ENCODE results near the gene FAM20A. TPM values are rescaled to one million over a fixed set of nuclear protein-coding genes. Genes with fewer than 3 reads are reported as not detected.

The FAM20A gene
- total RNA-seq (2022; extraction: Qiagen RNA extraction; ENCODE audit: low read depth): 0.07 TPM in 2 of 5 replicates, not detected in the others

GRCh38 chr17:68600931-68601564 lies at the start of gene FAM20A:
Gene FAM20A, minus strand, starts transcription at chr17:68601367. Its CDS starts 701 bp downstream, at chr17:68600666.

DNA sequence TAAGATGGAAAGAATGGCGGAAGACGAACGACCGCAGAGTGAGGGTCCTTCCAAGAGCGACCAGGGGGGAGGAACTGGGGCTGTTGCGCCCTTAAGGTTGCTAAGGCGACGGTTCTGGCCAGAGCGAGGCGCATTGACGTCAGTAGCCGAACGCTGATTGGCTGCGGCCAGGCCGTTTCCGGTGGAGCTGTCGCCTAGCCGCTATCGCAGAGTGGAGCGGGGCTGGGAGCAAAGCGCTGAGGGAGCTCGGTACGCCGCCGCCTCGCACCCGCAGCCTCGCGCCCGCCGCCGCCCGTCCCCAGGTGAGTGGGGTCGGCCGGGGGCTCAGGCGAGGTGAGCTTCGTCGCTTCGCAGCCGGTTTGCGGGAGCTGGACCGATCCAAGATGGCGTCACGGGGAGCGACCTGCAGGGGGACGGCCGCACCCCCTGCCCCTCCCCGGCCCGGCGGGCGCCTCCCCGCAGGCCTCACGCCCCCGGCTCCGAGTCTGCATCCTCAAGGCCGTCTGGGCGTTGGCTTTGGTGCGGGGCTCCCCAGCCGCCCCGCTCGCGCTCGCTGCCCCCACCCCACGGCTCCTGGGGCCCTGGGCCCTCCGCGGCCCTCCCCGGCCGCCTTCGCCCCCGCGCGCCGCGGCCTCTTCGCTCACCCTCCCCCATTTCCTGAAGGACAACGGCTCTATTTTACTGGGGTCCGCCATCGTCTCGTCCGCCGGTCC lies 88.8 kb downstream of the FAM20A start, which contains the start of gene PRKAR1A:
Gene PRKAR1A, plus strand, starts transcription at position 184 of the 713 bp plus-strand sequence. CDS start 2,970 bp downstream, outside the sequence.

Other genes starting within 250 kb of the FAM20A start
- gene WIPI1, start 143.9 kb downstream of the FAM20A start, total RNA-seq (2022; extraction: Qiagen RNA extraction; ENCODE audit: low read depth): 10.3 to 14.8 TPM (median 11.8 TPM) in 5 replicates
- gene PRKAR1A, start 88.9 kb downstream of the FAM20A start, total RNA-seq (2022; extraction: Qiagen RNA extraction; ENCODE audit: low read depth): 123 to 168 TPM (median 166 TPM) in 5 replicates

Data from A549 treated with GW870086 at 1 μM for 4 hours (cell line).